ENCODE data around the gene FBXO34. TPM values are rescaled to one million over a fixed set of nuclear protein-coding genes. Genes with fewer than 3 reads are reported as not detected.

The FBXO34 gene
- total RNA-seq, 1 experiment from 2014 or later = 13.9 TPM

DNA sequence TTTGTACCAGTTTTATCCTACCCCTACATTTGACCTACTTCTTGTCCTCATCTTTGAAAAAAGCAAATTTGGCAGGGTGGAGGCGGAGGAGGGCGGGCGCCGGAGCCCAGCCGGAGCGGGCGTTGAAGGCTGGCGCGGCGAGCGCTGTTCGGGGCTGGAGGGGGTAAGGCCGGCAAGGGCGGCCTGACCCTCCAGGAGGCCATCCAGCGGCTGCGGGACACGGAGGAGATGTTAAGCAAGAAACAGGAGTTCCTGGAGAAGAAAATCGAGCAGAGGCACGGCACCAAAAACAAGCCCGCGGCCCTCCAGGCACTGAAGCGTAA is 27.2 kb downstream of the FBXO34 start (continued):
- TF ChIP-seq, protein P1, sequence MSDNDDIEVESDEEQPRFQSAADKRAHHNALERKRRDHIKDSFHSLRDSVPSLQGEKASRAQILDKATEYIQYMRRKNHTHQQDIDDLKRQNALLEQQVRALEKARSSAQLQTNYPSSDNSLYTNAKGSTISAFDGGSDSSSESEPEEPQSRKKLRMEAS (CRISPR knock-in tag; IDR thresholded peaks at IDR 0.05) = no peak
- TF ChIP-seq, protein P2, sequence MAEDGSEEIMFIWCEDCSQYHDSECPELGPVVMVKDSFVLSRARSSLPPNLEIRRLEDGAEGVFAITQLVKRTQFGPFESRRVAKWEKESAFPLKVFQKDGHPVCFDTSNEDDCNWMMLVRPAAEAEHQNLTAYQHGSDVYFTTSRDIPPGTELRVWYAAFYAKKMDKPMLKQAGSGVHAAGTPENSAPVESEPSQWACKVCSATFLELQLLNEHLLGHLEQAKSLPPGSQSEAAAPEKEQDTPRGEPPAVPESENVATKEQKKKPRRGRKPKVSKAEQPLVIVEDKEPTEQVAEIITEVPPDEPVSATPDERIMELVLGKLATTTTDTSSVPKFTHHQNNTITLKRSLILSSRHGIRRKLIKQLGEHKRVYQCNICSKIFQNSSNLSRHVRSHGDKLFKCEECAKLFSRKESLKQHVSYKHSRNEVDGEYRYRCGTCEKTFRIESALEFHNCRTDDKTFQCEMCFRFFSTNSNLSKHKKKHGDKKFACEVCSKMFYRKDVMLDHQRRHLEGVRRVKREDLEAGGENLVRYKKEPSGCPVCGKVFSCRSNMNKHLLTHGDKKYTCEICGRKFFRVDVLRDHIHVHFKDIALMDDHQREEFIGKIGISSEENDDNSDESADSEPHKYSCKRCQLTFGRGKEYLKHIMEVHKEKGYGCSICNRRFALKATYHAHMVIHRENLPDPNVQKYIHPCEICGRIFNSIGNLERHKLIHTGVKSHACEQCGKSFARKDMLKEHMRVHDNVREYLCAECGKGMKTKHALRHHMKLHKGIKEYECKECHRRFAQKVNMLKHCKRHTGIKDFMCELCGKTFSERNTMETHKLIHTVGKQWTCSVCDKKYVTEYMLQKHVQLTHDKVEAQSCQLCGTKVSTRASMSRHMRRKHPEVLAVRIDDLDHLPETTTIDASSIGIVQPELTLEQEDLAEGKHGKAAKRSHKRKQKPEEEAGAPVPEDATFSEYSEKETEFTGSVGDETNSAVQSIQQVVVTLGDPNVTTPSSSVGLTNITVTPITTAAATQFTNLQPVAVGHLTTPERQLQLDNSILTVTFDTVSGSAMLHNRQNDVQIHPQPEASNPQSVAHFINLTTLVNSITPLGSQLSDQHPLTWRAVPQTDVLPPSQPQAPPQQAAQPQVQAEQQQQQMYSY (CRISPR knock-in tag; IDR thresholded peaks at IDR 0.05) = no peak
- TF ChIP-seq ZNF263 (CRISPR knock-in tag; IDR thresholded peaks at IDR 0.05; ENCODE audit: low read depth) = no peak
- TF ChIP-seq, protein P3, sequence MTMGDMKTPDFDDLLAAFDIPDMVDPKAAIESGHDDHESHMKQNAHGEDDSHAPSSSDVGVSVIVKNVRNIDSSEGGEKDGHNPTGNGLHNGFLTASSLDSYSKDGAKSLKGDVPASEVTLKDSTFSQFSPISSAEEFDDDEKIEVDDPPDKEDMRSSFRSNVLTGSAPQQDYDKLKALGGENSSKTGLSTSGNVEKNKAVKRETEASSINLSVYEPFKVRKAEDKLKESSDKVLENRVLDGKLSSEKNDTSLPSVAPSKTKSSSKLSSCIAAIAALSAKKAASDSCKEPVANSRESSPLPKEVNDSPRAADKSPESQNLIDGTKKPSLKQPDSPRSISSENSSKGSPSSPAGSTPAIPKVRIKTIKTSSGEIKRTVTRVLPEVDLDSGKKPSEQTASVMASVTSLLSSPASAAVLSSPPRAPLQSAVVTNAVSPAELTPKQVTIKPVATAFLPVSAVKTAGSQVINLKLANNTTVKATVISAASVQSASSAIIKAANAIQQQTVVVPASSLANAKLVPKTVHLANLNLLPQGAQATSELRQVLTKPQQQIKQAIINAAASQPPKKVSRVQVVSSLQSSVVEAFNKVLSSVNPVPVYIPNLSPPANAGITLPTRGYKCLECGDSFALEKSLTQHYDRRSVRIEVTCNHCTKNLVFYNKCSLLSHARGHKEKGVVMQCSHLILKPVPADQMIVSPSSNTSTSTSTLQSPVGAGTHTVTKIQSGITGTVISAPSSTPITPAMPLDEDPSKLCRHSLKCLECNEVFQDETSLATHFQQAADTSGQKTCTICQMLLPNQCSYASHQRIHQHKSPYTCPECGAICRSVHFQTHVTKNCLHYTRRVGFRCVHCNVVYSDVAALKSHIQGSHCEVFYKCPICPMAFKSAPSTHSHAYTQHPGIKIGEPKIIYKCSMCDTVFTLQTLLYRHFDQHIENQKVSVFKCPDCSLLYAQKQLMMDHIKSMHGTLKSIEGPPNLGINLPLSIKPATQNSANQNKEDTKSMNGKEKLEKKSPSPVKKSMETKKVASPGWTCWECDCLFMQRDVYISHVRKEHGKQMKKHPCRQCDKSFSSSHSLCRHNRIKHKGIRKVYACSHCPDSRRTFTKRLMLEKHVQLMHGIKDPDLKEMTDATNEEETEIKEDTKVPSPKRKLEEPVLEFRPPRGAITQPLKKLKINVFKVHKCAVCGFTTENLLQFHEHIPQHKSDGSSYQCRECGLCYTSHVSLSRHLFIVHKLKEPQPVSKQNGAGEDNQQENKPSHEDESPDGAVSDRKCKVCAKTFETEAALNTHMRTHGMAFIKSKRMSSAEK (CRISPR knock-in tag; IDR thresholded peaks at IDR 0.05; ENCODE audit: borderline replicate concordance) = no peak
- TF ChIP-seq, protein P4, sequence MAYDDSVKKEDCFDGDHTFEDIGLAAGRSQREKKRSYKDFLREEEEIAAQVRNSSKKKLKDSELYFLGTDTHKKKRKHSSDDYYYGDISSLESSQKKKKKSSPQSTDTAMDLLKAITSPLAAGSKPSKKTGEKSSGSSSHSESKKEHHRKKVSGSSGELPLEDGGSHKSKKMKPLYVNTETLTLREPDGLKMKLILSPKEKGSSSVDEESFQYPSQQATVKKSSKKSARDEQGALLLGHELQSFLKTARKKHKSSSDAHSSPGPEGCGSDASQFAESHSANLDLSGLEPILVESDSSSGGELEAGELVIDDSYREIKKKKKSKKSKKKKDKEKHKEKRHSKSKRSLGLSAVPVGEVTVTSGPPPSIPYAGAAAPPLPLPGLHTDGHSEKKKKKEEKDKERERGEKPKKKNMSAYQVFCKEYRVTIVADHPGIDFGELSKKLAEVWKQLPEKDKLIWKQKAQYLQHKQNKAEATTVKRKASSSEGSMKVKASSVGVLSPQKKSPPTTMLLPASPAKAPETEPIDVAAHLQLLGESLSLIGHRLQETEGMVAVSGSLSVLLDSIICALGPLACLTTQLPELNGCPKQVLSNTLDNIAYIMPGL (CRISPR knock-in tag; IDR thresholded peaks at IDR 0.05) = no peak
- TF ChIP-seq, protein P5, sequence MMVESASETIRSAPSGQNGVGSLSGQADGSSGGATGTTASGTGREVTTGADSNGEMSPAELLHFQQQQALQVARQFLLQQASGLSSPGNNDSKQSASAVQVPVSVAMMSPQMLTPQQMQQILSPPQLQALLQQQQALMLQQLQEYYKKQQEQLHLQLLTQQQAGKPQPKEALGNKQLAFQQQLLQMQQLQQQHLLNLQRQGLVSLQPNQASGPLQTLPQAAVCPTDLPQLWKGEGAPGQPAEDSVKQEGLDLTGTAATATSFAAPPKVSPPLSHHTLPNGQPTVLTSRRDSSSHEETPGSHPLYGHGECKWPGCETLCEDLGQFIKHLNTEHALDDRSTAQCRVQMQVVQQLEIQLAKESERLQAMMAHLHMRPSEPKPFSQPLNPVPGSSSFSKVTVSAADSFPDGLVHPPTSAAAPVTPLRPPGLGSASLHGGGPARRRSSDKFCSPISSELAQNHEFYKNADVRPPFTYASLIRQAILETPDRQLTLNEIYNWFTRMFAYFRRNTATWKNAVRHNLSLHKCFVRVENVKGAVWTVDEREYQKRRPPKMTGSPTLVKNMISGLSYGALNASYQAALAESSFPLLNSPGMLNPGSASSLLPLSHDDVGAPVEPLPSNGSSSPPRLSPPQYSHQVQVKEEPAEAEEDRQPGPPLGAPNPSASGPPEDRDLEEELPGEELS (CRISPR knock-in tag; IDR thresholded peaks at IDR 0.05) = no peak
- TF ChIP-seq, protein P6, sequence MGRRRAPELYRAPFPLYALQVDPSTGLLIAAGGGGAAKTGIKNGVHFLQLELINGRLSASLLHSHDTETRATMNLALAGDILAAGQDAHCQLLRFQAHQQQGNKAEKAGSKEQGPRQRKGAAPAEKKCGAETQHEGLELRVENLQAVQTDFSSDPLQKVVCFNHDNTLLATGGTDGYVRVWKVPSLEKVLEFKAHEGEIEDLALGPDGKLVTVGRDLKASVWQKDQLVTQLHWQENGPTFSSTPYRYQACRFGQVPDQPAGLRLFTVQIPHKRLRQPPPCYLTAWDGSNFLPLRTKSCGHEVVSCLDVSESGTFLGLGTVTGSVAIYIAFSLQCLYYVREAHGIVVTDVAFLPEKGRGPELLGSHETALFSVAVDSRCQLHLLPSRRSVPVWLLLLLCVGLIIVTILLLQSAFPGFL (CRISPR knock-in tag; IDR thresholded peaks at IDR 0.05; ENCODE audit: borderline replicate concordance) = no peak
- TF ChIP-seq ZNF416 (CRISPR knock-in tag; IDR thresholded peaks at IDR 0.05) = no peak
- TF ChIP-seq, protein P7, sequence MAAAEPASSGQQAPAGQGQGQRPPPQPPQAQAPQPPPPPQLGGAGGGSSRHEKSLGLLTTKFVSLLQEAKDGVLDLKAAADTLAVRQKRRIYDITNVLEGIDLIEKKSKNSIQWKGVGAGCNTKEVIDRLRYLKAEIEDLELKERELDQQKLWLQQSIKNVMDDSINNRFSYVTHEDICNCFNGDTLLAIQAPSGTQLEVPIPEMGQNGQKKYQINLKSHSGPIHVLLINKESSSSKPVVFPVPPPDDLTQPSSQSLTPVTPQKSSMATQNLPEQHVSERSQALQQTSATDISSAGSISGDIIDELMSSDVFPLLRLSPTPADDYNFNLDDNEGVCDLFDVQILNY (CRISPR knock-in tag; IDR thresholded peaks at IDR 0.05) = no peak
- TF ChIP-seq ZNF138 (CRISPR knock-in tag; conservative IDR thresholded peaks at IDR 0.05) = no peak

DNA sequence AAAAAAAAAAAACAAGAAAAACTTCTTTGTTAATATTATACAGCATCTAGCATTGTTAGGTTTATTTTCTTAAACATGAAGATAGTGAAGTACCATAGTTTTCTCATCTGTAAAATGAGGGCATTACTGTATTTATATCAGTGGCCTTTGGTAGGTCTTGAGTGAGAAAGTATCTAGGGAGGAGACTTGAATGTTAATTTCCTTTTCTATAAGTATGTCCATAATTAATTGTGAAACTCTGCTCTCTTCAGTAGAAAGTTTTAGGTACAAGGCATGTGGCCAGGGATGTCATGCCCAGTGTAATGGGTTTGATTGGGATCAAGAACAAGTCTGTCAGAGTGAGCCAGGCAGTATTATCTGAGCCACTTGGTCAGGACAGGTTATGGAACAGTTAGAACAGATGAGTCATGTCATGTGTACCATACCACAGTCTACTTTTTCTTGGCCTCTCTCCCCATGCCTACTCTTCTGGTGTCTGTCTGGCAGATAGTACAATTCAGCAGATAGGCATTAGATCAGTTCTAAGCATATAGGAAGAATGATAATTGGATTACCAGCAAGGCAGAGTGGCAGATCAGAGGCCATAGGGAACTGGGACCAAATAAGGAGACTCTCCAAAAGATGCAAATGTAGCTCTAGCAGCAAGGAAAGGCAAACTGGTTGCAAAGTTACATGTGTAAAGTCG is 30.4 kb downstream of the FBXO34 start:
- DNase-seq (ENCODE audit: low spot score) (no peak), ATAC-seq (no peak)
- Mint-ChIP-seq H3K27ac (0 out of 2 replicates have a peak overlapping the region, but pooled peaks have one; percentile 10), H3K4me3 (no peak overlapping the region), H3K27me3 (ENCODE audit: low read depth) (no peaks in the 10 kb centered on the region), H3K36me3 (no peaks in the 10 kb centered on the region), H3K9me3 (no peaks in the 10 kb centered on the region), H3K4me1 (peaks cover 26% of the 10 kb centered on the region)
- ChIA-PET CTCF (no interaction called here), POLR2A (no interaction called here)
- TF ChIP-seq, protein P8, sequence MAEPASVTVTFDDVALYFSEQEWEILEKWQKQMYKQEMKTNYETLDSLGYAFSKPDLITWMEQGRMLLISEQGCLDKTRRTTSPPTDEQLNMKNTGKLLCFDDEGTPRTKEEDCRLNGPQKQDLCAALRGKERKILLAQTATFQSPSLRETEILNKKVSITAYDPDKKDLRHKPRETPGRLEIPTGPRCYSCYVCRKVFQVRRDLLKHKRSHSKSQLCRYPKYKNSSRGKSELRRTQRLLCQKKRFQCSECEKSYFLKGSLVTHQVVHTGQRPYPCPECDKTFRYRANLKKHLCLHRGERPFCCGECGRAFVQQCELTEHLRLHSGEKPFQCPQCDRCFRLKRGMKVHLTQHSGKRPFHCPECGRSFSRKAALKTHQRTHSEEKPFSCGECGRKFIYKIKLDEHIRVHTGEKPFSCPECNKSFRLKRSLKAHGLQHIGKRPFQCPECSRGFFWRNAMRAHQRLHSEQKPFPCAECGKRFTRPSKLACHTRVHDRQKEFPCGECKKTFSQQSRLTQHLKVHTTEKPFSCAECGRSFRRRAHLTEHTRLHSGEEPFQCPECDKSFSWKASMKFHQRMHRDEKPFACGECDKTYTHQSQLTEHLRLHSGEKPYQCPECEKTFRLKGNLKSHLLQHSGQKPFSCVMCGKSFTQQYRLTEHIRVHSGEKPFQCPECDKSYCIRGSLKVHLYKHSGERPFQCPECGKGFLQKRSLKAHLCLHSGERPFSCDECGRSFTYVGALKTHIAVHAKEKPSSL (CRISPR knock-in tag; conservative IDR thresholded peaks at IDR 0.05) = no peak
- TF ChIP-seq, protein P9, sequence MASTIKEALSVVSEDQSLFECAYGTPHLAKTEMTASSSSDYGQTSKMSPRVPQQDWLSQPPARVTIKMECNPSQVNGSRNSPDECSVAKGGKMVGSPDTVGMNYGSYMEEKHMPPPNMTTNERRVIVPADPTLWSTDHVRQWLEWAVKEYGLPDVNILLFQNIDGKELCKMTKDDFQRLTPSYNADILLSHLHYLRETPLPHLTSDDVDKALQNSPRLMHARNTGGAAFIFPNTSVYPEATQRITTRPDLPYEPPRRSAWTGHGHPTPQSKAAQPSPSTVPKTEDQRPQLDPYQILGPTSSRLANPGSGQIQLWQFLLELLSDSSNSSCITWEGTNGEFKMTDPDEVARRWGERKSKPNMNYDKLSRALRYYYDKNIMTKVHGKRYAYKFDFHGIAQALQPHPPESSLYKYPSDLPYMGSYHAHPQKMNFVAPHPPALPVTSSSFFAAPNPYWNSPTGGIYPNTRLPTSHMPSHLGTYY (CRISPR knock-in tag; IDR thresholded peaks at IDR 0.05) = no peak
- TF ChIP-seq, protein P10, sequence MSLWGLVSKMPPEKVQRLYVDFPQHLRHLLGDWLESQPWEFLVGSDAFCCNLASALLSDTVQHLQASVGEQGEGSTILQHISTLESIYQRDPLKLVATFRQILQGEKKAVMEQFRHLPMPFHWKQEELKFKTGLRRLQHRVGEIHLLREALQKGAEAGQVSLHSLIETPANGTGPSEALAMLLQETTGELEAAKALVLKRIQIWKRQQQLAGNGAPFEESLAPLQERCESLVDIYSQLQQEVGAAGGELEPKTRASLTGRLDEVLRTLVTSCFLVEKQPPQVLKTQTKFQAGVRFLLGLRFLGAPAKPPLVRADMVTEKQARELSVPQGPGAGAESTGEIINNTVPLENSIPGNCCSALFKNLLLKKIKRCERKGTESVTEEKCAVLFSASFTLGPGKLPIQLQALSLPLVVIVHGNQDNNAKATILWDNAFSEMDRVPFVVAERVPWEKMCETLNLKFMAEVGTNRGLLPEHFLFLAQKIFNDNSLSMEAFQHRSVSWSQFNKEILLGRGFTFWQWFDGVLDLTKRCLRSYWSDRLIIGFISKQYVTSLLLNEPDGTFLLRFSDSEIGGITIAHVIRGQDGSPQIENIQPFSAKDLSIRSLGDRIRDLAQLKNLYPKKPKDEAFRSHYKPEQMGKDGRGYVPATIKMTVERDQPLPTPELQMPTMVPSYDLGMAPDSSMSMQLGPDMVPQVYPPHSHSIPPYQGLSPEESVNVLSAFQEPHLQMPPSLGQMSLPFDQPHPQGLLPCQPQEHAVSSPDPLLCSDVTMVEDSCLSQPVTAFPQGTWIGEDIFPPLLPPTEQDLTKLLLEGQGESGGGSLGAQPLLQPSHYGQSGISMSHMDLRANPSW (CRISPR knock-in tag; conservative IDR thresholded peaks at IDR 0.05; ENCODE audit: low read depth) = no peak
